ENCODE data around the gene PLCB2. TPM values are rescaled to one million over a fixed set of nuclear protein-coding genes. Genes with fewer than 3 reads are reported as not detected.

Gene PLCB2
- total RNA-seq, 1 donor from 2014 or later, result 0.56 TPM

DNA sequence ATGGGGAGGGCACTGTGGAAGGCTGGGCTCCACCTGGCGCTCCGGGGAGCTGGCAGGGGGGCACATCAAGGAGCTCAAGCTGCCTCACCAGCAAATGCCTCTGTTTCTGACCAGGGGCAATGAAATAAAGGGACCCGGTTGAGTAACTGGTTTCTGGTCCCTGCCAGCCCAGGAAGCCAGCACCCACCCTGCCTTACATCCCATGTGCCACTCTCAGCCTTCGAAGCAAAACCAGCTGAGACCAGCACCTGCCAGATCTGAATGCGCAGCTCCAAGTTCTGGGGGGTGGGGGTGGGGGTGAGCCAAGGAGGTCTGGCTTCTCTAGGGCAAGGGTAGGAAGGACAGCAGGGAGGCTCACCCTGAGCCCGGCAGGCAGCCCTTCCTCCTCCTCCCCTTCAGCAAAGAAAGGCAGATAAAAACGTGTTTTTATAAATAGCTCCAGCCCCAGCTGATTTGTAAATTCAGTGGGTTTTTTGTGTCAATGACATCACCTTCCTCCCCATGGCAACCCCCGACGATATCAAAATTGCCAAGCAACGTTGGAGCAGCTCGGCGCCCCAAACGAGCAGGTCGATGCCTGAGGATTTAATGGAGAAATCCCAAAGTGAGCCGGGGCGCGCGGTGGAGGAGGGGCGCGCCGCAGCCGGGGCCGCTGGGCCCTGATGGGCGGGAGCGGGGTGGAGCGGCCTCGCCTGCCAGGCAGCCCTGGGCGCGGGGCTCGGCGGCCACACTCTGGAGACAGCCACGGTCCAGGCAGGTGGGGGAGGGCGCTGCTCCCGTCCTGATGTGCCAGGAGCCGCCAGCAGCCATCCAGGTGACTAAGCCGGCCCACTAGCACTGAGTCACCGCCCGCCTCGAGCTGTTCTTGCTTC is 69.0 kb downstream of the PLCB2 start, which contains the start of gene PAK6:
PAK6 (plus strand) TSS at position 532 of the 872 bp plus-strand sequence. CDS start 25,723 bp downstream, outside the sequence.
- peaks cover 4% of the 10 kb centered on the region for H3K4me1 ChIP-seq
- no peak within 1 kb of the TSS for H3K27ac ChIP-seq
- H3K4me3 ChIP-seq, result peak within 1 kb of the TSS; percentile 42
- peak within 1 kb of the TSS; percentile 84 for H3K4me2 ChIP-seq
- peaks cover 7% of the 10 kb centered on the region for H3F3A ChIP-seq (ENCODE audit: low read depth)
- Mint-ChIP-seq H3K27ac (peak within 1 kb of the TSS; percentile 48), H3K36me3 (no peaks in the 10 kb centered on the region), H3K4me1 (peaks cover 17% of the 10 kb centered on the region), H3K4me3 (peak within 1 kb of the TSS; percentile 60), H3K27me3 (ENCODE audit: insufficient read depth, low read depth) (peaks cover 8% of the 10 kb centered on the region), H3K9me3 (no peaks in the 10 kb centered on the region)
- TF ChIP-seq, protein P1, sequence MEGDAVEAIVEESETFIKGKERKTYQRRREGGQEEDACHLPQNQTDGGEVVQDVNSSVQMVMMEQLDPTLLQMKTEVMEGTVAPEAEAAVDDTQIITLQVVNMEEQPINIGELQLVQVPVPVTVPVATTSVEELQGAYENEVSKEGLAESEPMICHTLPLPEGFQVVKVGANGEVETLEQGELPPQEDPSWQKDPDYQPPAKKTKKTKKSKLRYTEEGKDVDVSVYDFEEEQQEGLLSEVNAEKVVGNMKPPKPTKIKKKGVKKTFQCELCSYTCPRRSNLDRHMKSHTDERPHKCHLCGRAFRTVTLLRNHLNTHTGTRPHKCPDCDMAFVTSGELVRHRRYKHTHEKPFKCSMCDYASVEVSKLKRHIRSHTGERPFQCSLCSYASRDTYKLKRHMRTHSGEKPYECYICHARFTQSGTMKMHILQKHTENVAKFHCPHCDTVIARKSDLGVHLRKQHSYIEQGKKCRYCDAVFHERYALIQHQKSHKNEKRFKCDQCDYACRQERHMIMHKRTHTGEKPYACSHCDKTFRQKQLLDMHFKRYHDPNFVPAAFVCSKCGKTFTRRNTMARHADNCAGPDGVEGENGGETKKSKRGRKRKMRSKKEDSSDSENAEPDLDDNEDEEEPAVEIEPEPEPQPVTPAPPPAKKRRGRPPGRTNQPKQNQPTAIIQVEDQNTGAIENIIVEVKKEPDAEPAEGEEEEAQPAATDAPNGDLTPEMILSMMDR (IDR thresholded peaks at IDR 0.05), result no peak
- TF ChIP-seq EZH2 (IDR thresholded peaks at IDR 0.05) (no peak), EZH2phosphoT487 (IDR thresholded peaks at IDR 0.05) (no peak)
- no peaks in the 10 kb centered on the region for H4K20me1 ChIP-seq (ENCODE audit: low read depth)
- no peaks in the 10 kb centered on the region for H3K79me2 ChIP-seq (ENCODE audit: low read depth)
- peak within 1 kb of the TSS; percentile 61 for H2AFZ ChIP-seq (replicated peaks)
- H3K27me3 ChIP-seq, result peaks cover 27% of the 10 kb centered on the region
- no peaks in the 10 kb centered on the region for H3K9me3 ChIP-seq (ENCODE audit: low read depth)
- H3K36me3 ChIP-seq, result no peaks in the 10 kb centered on the region
- H3K9ac ChIP-seq, result no peak within 1 kb of the TSS
- DNase-seq (ENCODE audit: low spot score), result peak; percentile 81

Other genes starting within 250 kb of the PLCB2 start
- gene BMF, start 199.1 kb downstream of the PLCB2 start, total RNA-seq (ENCODE audit: low replicate concordance), result 8.0 and 12.1 TPM in 2 replicates
- gene BUB1B, start 146.9 kb downstream of the PLCB2 start, total RNA-seq (ENCODE audit: low replicate concordance), result 129 and 167 TPM in 2 replicates
- 0.90 TPM in 1 of 2 replicates, not detected in the other for gene PAK6, start 68.9 kb downstream of the PLCB2 start, total RNA-seq (ENCODE audit: low replicate concordance)
- not detected in 2 replicates for gene ANKRD63, start 24.9 kb downstream of the PLCB2 start, total RNA-seq (ENCODE audit: low replicate concordance)
- 11.5 and 18.2 TPM in 2 replicates for gene INAFM2, start 15.8 kb upstream of the PLCB2 start, total RNA-seq (ENCODE audit: low replicate concordance)
- gene CCDC9B, start 33.0 kb upstream of the PLCB2 start, total RNA-seq (ENCODE audit: low replicate concordance), result 0.25 TPM in 1 of 2 replicates, not detected in the other
- gene PHGR1, start 43.1 kb upstream of the PLCB2 start, total RNA-seq (ENCODE audit: low replicate concordance), result not detected in 2 replicates
- gene DISP2, start 50.3 kb upstream of the PLCB2 start, total RNA-seq (ENCODE audit: low replicate concordance), result 0.06 TPM in 1 of 2 replicates, not detected in the other
- gene KNSTRN, start 74.8 kb upstream of the PLCB2 start, total RNA-seq (ENCODE audit: low replicate concordance), result 129 and 152 TPM in 2 replicates
- 18.0 and 38.4 TPM in 2 replicates for gene IVD, start 97.9 kb upstream of the PLCB2 start, total RNA-seq (ENCODE audit: low replicate concordance)
- 5.8 and 13.7 TPM in 2 replicates for gene BAHD1, start 133.0 kb upstream of the PLCB2 start, total RNA-seq (ENCODE audit: low replicate concordance)
- 11.9 and 17.5 TPM in 2 replicates for gene CHST14, start 163.0 kb upstream of the PLCB2 start, total RNA-seq (ENCODE audit: low replicate concordance)

All from neural progenitor cell (in vitro differentiated cells).